RWPE1 (cell line): ENCODE results near the gene AQP12A.

Source experiments
- CTCF ChIA-PET: fragments of 350-600 bp; sonication (Branson Sonifier 250); formaldehyde crosslinking; extraction: SDS; loops from one replicate; lab custom pipeline; 2021; lab: Yijun Ruan, JAX
- POLR2A ChIA-PET: fragments of 400-600 bp; formaldehyde crosslinking; extraction: SDS; loops from one replicate; lab custom pipeline; 2020; ENCODE audit warnings: antibody characterized with exemption; ENCODE audit not compliant: low non-redundant PET; lab: Yijun Ruan, JAX
- DNase-seq: peaks from one replicate; pipeline ENCODE4 v3.0.0; 2012; ENCODE audit warnings: low spot score
- H3K27ac ChIP-seq: fragments of 450-650 bp; 2 replicates; pipeline ENCODE4 v1.5.1; 2017
- CTCF ChIP-seq: fragments of 450-650 bp; conservative IDR thresholded peaks from 2 replicates; pipeline ENCODE4 v1.5.1; 2017; ENCODE audit warnings: low read depth, mild to moderate bottlenecking

AQP12A gene

DNA sequence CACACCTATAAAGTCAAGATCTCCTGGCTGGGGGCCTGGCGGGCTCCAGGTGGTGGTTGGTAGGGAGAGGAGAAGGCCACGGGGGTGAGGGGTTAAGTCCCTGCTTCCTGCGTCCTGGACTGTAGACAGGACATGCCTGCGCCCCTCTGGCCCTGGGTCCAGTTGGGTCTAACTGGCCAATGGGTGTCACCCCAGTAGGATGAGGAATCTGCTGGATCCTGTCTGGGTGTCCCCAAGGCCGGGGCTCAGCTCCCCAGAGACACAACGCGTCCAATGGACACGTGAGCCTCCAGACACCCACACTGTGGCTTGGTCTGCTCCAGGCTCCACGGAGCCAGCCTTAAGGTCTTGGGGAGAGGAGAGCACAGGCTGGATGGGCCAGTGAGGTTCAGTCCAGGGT lies 19.6 kb downstream of the AQP12A start:
- CTCF ChIA-PET: interaction anchor here (0.6 kb wide), 1 partner anchor 98 kb away, joined by 5 read pairs; no protein-coding TSS in a partner anchor
- TF ChIP-seq CTCF: no peak

GRCh38 chr2:240711701-240712100 lies 20.0 kb downstream of the AQP12A start:
- no peak for TF ChIP-seq CTCF
- ChIA-PET POLR2A (no interaction called here), CTCF (interaction anchor here (0.6 kb wide), 1 partner anchor 98 kb away, joined by 5 read pairs; no protein-coding TSS in a partner anchor)
- DNase-seq: no peak
- H3K27ac ChIP-seq: no peak overlapping the region

More for the DNA sequence above, 19.6 kb downstream of the AQP12A start:
- POLR2A ChIA-PET: no interaction called here
- no peak for DNase-seq
- no peak overlapping the region for H3K27ac ChIP-seq

- no peak overlapping the region for H3K27ac ChIP-seq
- CTCF ChIA-PET: no interaction called here
- TF ChIP-seq CTCF: no peak
- no peak for DNase-seq
- POLR2A ChIA-PET: no interaction called here
These were observed 20.5 kb downstream of the AQP12A start for GRCh38 chr2:240712121-240712520.

DNA sequence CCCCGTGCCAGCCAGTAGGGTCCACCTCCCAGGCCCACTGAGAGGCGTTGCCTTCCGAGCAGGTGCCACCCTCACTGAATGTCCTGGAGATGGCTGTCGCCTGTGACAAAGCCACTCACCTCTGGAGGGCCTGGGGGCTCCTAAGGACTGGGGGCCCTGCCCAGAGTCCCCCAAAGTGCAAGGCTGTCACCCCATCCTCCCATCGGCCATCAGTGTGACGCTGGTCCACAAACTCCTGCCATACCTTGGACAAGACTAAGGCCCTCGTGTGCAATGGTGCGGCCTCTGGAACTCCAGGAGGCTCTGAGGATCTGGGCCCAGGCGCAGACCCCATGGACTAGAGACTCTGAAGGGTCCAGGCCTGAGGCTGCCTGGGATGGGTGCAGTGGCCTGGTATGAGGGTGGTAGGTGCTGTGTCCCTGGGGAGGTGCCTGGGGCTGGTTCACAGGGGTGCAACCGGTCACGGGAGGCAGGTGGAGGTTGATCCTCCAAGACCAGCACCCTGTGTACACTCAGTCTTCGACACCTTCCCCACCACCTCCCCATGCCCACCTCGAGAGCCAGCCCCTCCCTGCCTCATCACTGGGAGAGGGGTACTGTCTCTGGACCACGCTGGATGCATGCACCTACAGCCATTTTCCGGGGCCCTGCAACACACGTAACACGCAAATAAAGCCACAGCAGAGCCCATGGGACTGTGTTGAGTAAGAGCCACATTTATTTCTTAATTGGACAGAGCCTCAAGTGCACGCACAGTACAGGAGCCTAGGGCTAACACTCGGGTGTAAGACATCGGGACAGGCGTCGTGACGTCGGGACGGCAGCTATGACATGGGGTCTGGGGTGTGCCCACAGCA lies 21.6 kb downstream of the AQP12A start:
- H3K27ac ChIP-seq: no peak overlapping the region
- CTCF ChIA-PET: no interaction called here
- DNase-seq: no peak
- no peak for TF ChIP-seq CTCF
- POLR2A ChIA-PET: no interaction called here

DNA sequence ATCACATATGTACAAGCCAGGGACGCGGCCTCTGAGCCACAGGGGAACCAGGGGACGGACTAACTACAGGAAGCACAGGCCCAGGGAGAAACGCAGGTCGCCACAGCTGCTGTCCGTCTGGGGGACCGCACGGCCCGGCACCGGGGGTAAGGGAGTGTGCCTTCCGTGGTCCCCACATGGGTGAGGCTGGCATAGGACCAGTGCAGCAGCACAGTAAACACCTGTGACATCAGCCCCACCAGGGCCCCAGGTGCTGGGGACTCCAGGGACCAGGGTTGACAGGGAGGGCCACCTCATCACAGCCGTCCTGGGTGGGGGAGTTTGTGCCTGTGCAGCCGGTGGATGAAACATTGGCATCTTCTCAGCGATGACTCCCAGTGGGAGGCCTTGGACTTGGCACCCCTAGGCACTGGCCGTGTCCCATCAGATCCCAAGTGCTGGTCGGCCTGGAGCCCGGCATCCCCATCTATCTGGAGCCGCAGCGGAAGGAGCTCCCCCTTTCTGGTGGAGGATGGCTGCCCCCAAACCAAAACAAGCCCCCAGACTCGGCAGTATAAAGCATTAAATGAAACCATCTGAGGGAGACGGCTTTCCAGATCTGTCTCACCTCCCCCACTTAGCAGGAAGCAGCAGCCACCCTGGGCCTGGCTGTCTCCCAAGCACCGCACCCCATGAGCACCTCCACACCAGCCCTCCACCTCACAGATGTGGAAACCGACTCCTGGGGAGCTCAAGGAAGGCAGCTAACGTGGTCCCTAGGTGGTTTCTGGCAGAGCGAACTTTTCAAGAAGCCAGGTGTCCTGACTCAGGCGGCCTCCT lies 22.5 kb downstream of the AQP12A start:
- TF ChIP-seq CTCF: no peak
- ChIA-PET CTCF (interaction anchor here (0.6 to 1.1 kb wide), 3 partner anchors 37 to 177 kb away, joined by 3 to 6 read pairs (median 3); no protein-coding TSS in a partner anchor), POLR2A (no interaction called here)
- H3K27ac ChIP-seq: no peak overlapping the region
- DNase-seq: no peak
